ENCODE measurements around the gene MYH13. TPM values are rescaled to one million over a fixed set of nuclear protein-coding genes. Genes with fewer than 3 reads are reported as not detected.

Gene MYH13
- total RNA-seq, 1 donor from 2014 or later: not detected

DNA sequence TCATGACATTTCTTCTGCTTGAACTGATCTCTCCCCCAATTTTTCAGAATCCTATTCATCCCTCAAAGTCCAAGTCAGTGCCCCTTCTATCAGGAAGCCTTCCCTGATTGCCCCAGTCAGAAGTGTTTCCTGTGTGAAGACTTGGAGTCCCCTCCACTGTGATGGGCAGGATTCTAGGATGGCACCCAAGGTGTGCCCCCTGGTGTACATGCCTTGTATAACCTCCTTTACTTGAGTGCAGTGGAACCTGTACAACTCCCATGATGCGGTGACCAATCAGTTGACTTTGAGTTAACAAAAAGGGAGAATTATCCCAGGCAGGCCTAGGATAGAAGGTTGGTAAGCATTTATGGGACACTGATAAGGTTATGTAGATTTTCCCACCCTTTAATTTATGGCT lies 23.4 kb downstream of the MYH13 start:
- TF ChIP-seq POLR2AphosphoS5 (IDR thresholded peaks at IDR 0.05; ENCODE audit: insufficient read depth in 1 of 2, low read depth in 1 of 2) (no peak), POLR2A (IDR thresholded peaks at IDR 0.05) (no peak)
- TF ChIP-seq, protein P1, sequence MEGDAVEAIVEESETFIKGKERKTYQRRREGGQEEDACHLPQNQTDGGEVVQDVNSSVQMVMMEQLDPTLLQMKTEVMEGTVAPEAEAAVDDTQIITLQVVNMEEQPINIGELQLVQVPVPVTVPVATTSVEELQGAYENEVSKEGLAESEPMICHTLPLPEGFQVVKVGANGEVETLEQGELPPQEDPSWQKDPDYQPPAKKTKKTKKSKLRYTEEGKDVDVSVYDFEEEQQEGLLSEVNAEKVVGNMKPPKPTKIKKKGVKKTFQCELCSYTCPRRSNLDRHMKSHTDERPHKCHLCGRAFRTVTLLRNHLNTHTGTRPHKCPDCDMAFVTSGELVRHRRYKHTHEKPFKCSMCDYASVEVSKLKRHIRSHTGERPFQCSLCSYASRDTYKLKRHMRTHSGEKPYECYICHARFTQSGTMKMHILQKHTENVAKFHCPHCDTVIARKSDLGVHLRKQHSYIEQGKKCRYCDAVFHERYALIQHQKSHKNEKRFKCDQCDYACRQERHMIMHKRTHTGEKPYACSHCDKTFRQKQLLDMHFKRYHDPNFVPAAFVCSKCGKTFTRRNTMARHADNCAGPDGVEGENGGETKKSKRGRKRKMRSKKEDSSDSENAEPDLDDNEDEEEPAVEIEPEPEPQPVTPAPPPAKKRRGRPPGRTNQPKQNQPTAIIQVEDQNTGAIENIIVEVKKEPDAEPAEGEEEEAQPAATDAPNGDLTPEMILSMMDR (IDR thresholded peaks at IDR 0.05): no peak
- H3K4me1 ChIP-seq: no peaks in the 10 kb centered on the region
- H3K36me3 ChIP-seq: no peaks in the 10 kb centered on the region
- no peak for DNase-seq (ENCODE audit: extremely low spot score in 2 of 2)
- intact Hi-C loops (cut with DNase I): no loop called here
- H3K9me3 ChIP-seq: no peaks in the 10 kb centered on the region
- H3K4me3 ChIP-seq: no peak overlapping the region
- no peak overlapping the region for H3K27ac ChIP-seq
- H3K27me3 ChIP-seq: no peaks in the 10 kb centered on the region

DNA sequence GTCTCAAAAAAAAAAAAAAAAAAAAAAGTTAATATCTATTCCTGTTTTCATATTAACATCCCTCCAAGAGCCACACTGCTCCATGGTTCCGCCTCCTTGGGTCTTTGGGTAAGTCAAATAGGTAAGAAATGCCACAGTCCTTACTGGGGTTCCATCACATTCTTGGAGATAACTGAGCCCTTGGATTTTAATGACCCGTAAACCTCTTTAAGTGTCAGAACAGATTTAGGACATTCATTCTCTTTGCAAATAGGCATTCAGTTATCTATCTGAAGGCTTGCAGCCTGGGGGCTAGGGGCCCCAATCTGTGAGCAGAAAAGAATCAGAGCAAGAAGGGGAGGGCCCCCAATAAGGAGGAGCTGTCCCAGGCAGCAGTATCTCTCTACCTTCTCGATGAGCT lies 28.0 kb downstream of the MYH13 start:
- no peaks in the 10 kb centered on the region for H3K27me3 ChIP-seq
- no peaks in the 10 kb centered on the region for H3K9me3 ChIP-seq
- intact Hi-C loops (cut with DNase I): no loop called here
- no peaks in the 10 kb centered on the region for H3K4me1 ChIP-seq
- no peaks in the 10 kb centered on the region for H3K36me3 ChIP-seq
- DNase-seq (ENCODE audit: extremely low spot score in 2 of 2): no peak
- no peak for TF ChIP-seq POLR2AphosphoS5 (IDR thresholded peaks at IDR 0.05; ENCODE audit: insufficient read depth in 1 of 2, low read depth in 1 of 2)
- TF ChIP-seq, protein P1 (IDR thresholded peaks at IDR 0.05): no peak
- no peak overlapping the region for H3K27ac ChIP-seq
- H3K4me3 ChIP-seq: no peak overlapping the region

DNA sequence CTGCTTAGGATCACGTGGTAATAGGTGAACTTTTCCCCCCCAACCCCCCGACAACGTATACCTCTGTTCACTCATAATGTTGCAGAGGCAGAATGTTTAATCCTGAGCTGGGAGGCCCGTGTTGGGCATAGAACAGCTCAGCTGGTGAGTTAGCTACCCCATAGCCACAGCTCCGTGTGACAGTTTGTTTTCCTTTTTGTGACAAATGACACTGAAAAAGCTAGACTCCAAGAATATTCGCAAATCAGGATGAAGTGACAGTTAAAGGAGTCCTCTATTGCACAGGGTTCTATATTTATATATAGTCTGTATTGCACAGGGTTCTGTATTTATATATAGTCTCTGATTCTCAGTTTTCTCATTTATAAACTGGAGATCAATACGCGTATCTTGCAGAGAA lies 33.8 kb downstream of the MYH13 start:
- Histone ChIP-seq H3K4me1 (no peaks in the 10 kb centered on the region), H3K36me3 (no peaks in the 10 kb centered on the region), H3K27ac (no peak overlapping the region), H3K27me3 (no peaks in the 10 kb centered on the region), H3K9me3 (no peaks in the 10 kb centered on the region), H3K4me3 (no peak overlapping the region)
- intact Hi-C loops (cut with DNase I): loop anchor here (10.0 kb wide), 1 partner anchor 276 kb away; no protein-coding TSS in a partner anchor
- DNase-seq (ENCODE audit: extremely low spot score in 2 of 2): no peak
- TF ChIP-seq POLR2A (IDR thresholded peaks at IDR 0.05) (no peak), POLR2AphosphoS5 (IDR thresholded peaks at IDR 0.05; ENCODE audit: insufficient read depth in 1 of 2, low read depth in 1 of 2) (no peak)
- TF ChIP-seq, protein P1 (IDR thresholded peaks at IDR 0.05): no peak

DNA sequence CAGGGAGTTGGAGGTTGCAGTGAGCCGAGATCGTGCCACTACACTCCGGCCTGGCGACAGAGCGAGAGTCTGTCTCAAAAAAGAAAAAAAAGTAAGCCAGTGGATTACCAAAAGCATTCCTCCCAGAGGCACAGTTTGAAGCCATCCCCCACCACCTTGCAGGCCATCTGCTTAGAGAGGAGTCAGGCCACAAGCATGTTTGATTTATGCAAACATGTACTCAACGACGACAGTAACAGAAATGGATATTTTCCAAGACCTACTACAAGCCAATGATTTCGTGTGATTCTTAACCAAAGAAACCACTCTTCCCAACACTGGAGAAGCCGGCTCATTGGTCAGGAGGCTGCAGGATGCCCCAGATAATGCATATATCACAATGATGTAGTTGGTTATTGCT lies 34.8 kb downstream of the MYH13 start:
- Histone ChIP-seq H3K9me3 (no peaks in the 10 kb centered on the region), H3K27me3 (no peaks in the 10 kb centered on the region), H3K27ac (no peak overlapping the region), H3K36me3 (no peaks in the 10 kb centered on the region), H3K4me3 (no peak overlapping the region), H3K4me1 (no peaks in the 10 kb centered on the region)
- intact Hi-C loops (cut with DNase I): loop anchor here (10.0 kb wide), 1 partner anchor 277 kb away; no protein-coding TSS in a partner anchor
- TF ChIP-seq, protein P1 (IDR thresholded peaks at IDR 0.05): no peak
- TF ChIP-seq POLR2AphosphoS5 (IDR thresholded peaks at IDR 0.05; ENCODE audit: insufficient read depth in 1 of 2, low read depth in 1 of 2) (no peak), POLR2A (IDR thresholded peaks at IDR 0.05) (no peak)
- DNase-seq (ENCODE audit: extremely low spot score in 2 of 2): no peak

DNA sequence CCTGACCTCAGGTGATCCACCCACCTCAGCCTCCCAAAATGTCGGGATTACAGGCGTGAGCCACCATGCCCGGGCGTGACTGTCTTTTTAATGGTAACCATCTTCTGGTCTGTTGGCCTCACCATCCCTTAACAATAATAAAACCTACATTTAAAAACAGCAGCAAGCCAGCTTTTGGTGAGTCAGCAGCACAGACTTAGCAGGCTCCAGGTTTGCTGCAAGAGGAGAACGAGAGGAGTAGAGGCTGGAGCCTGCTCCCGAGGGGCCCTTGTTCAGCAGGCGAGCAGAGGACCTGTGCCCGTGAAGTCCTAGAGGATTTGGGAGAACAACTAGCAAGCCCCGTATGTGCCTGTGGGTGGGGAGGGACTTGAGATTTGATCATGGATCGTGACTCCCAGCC lies 35.7 kb downstream of the MYH13 start:
- no peaks in the 10 kb centered on the region for H3K4me1 ChIP-seq
- DNase-seq (ENCODE audit: extremely low spot score in 2 of 2): no peak
- no peaks in the 10 kb centered on the region for H3K9me3 ChIP-seq
- no peaks in the 10 kb centered on the region for H3K36me3 ChIP-seq
- no peak for TF ChIP-seq POLR2AphosphoS5 (IDR thresholded peaks at IDR 0.05; ENCODE audit: insufficient read depth in 1 of 2, low read depth in 1 of 2)
- TF ChIP-seq, protein P1 (IDR thresholded peaks at IDR 0.05): no peak
- no peak for TF ChIP-seq POLR2A (IDR thresholded peaks at IDR 0.05)
- H3K27ac ChIP-seq: no peak overlapping the region
- intact Hi-C loops (cut with DNase I): loop anchor here (10.0 kb wide), 1 partner anchor 278 kb away; no protein-coding TSS in a partner anchor
- no peak overlapping the region for H3K4me3 ChIP-seq
- H3K27me3 ChIP-seq: no peaks in the 10 kb centered on the region
